C4-2B (cell line): ENCODE results near the gene HDAC4.

Experiments used
- CTCF ChIP-seq: fragments of 450-650 bp; conservative IDR thresholded peaks from 2 replicates; pipeline ENCODE4 v1.5.1; 2017; ENCODE audit warnings: mild to moderate bottlenecking
- ZFX ChIP-seq: fragments of 450-650 bp; IDR thresholded peaks from 2 replicates; pipeline ENCODE4 v1.6.1; 2017

GRCh38 chr2:239013678-239013976, 387.2 kb downstream of the HDAC4 start:
- TF ChIP-seq CTCF (no peak), ZFX (no peak)
